ENCODE measurements around the gene PUM2. TPM values are rescaled to one million over a fixed set of nuclear protein-coding genes. Genes with fewer than 3 reads are reported as not detected.

The PUM2 gene
- total and polyA plus RNA-seq, 2 of the 8 experiments (the other 6 are each of a cell fraction or from before 2014, with no cell fraction given) = 46.6 to 114 TPM

DNA sequence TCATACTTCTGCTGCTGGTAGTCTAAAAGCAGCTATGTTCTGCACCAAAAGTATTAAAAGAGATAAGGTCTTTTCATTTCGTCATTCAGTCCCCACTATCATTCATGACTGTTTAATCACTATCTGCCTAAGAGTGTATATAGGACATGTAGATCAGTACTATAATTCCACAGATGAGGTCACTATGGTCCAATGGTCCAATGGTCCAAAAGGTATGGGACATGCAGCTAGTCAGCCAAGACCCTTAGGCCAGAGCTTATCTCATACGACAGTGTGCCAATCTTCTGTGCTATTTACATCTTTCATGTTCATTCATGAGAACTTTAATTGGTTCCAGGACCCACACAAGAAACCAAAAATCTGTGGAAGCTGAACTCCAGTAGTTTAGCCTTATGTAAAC is 83.1 kb downstream of the PUM2 start:
- no peak overlapping the region for H3K14ac ChIP-seq (ENCODE audit: insufficient read length)

More for the DNA sequence above, 83.1 kb downstream of the PUM2 start:
- Histone ChIP-seq H3K79me1 (ENCODE audit: low read depth, low read length) (no peaks in the 10 kb centered on the region; the same call in 1 of the 2 replicates), H3K79me2 (ENCODE audit: control insufficient read depth in 1 of 2, insufficient read depth in 2 of 2, low read length in 2 of 2) (peaks cover 0 to 2% of the 10 kb centered on the region in 2 experiments; a peak in 1 of 4 replicates), H3K4me3 (ENCODE audit: extremely low read depth in 1 of 4, insufficient read depth in 2 of 4, low read depth in 3 of 4, low read length in 4 of 4) (no peak overlapping the region), H3K56ac (replicated peaks; ENCODE audit: insufficient read length, low read depth, low read length) (no peak overlapping the region), H2AK5ac (ENCODE audit: low read depth, low read length) (no peak overlapping the region), H3K4ac (replicated peaks; ENCODE audit: insufficient read length, low read depth, low read length) (no peak overlapping the region), H3K9me3 (ENCODE audit: insufficient read depth in 2 of 2, low read depth in 1 of 2, low read length in 1 of 2) (no peaks in the 10 kb centered on the region), H4K91ac (replicated peaks; ENCODE audit: insufficient read length, low read length) (no peak overlapping the region), H4K8ac (ENCODE audit: extremely low read depth, insufficient read depth, low read length) (no peak overlapping the region), H3K9ac (replicated peaks in 1 of 4; ENCODE audit: extremely low read depth in 1 of 4, low read depth in 3 of 4, low read length in 3 of 4) (no peak overlapping the region), H4K5ac (ENCODE audit: insufficient read length, low read depth, low read length) (no peak overlapping the region), H2AFZ (ENCODE audit: low read length) (no peak overlapping the region), H3K23ac (ENCODE audit: insufficient read length) (no peak overlapping the region), H4K20me1 (replicated peaks in 1 of 2; ENCODE audit: control insufficient read depth in 1 of 2, insufficient read depth in 2 of 2, low read length in 2 of 2) (peaks cover 0 to 3% of the 10 kb centered on the region in 2 experiments), H2BK120ac (replicated peaks; ENCODE audit: low read depth, low read length) (no peak overlapping the region), H3K36me3 (ENCODE audit: control insufficient read depth in 2 of 4, insufficient read depth in 4 of 4, low read length in 3 of 4) (peaks cover 0 to 24% (median 4%) of the 10 kb centered on the region in 4 experiments; a peak in 4 of 8 replicates), H2BK15ac (ENCODE audit: low read length) (no peak overlapping the region), H3K27ac (ENCODE audit: low read depth, low read length) (no peak overlapping the region), H2BK12ac (ENCODE audit: low read depth, low read length) (no peak overlapping the region), H3K23me2 (ENCODE audit: low read depth, low read length) (no peaks in the 10 kb centered on the region), H2BK20ac (ENCODE audit: low read length) (no peak overlapping the region), H3K4me2 (ENCODE audit: insufficient read depth in 1 of 2, low read depth in 2 of 2, low read length in 2 of 2) (no peak overlapping the region), H3K27me3 (replicated peaks in 1 of 4; ENCODE audit: control insufficient read depth in 3 of 4, extremely low read depth in 1 of 4, insufficient read depth in 3 of 4, low read length in 3 of 4) (no peaks in the 10 kb centered on the region), H2BK5ac (ENCODE audit: low read depth, low read length) (no peak overlapping the region), H3K4me1 (replicated peaks in 1 of 4; ENCODE audit: control insufficient read depth in 3 of 4, insufficient read depth in 4 of 4, low read length in 3 of 4) (no peaks in the 10 kb centered on the region), H3K18ac (ENCODE audit: extremely low read depth, low read length) (no peak overlapping the region)
- CTCF ChIA-PET (ENCODE audit: partially characterized antibody) = interaction anchor here (0.6 to 2.4 kb wide), 7 partner anchors 10 to 174 kb away, joined by 3 to 6 read pairs (median 3); no protein-coding TSS in a partner anchor
- FAIRE-seq = no peak
- no peak for DNase-seq (ENCODE audit: low read depth in 1 of 2, low spot score in 2 of 2)
- TF ChIP-seq NANOG (IDR thresholded peaks at IDR 0.05; ENCODE audit: insufficient read depth, low read depth, low read length, poor library complexity, severe bottlenecking) = no peak
- no peak for TF ChIP-seq SP4 (IDR thresholded peaks at IDR 0.05; ENCODE audit: low read length)
- TF ChIP-seq, protein P1, sequence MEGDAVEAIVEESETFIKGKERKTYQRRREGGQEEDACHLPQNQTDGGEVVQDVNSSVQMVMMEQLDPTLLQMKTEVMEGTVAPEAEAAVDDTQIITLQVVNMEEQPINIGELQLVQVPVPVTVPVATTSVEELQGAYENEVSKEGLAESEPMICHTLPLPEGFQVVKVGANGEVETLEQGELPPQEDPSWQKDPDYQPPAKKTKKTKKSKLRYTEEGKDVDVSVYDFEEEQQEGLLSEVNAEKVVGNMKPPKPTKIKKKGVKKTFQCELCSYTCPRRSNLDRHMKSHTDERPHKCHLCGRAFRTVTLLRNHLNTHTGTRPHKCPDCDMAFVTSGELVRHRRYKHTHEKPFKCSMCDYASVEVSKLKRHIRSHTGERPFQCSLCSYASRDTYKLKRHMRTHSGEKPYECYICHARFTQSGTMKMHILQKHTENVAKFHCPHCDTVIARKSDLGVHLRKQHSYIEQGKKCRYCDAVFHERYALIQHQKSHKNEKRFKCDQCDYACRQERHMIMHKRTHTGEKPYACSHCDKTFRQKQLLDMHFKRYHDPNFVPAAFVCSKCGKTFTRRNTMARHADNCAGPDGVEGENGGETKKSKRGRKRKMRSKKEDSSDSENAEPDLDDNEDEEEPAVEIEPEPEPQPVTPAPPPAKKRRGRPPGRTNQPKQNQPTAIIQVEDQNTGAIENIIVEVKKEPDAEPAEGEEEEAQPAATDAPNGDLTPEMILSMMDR (IDR thresholded peaks at IDR 0.05; ENCODE audit: control extremely low read depth in 1 of 3, insufficient read depth in 1 of 3, low read depth in 1 of 3, low read length in 3 of 3) = no peak
- no peak for TF ChIP-seq RXRA (IDR thresholded peaks at IDR 0.05; ENCODE audit: insufficient read depth, low read depth, low read length)
- no peak for TF ChIP-seq CREB1 (IDR thresholded peaks at IDR 0.05)
- TF ChIP-seq SUZ12 (IDR thresholded peaks at IDR 0.05; ENCODE audit: low read length) = no peak
- TF ChIP-seq POLR2AphosphoS5 (IDR thresholded peaks at IDR 0.05; ENCODE audit: low read depth, low read length) = peak; percentile 58; the same call in 1 of the 2 replicates
- POLR2A ChIA-PET (ENCODE audit: partially characterized antibody) = interaction anchor here (0.6 kb wide), 1 partner anchor 111 kb away, joined by 3 read pairs; no protein-coding TSS in a partner anchor
- WGBS, 2 experiments (ENCODE audit: extremely low coverage in 1 of 2, insufficient coverage in 1 of 2, insufficient read length in 1 of 2, insufficient replicate concordance in 2 of 2, low coverage in 1 of 2, low lambda C conversion rate in 2 of 2, missing lambda C conversion rate in 1 of 2) = 87% methylated on average over 2 of the region's 2 CpGs; no CpG with 5 or more reads in 1 of the 2 experiments

Measured in H1 (cell line).